Suprapubic skin (tissue), 4 donors: ENCODE results near the gene LRRC4C.

Source experiments
- EP300 ChIP-seq: sonication (generic); formaldehyde crosslinking; IDR thresholded peaks from one replicate; pipeline ENCODE4 v1.6.1; 2017; ENCODE audit warnings: antibody characterized with exemption
- POLR2A ChIP-seq, 2 donors: fragments of 450-650 bp; IDR thresholded peaks; one replicate each; pipeline ENCODE4 v1.6.1; 2017; ENCODE audit warnings: antibody characterized with exemption in 2 of 2, mild to moderate bottlenecking in 2 of 2, moderate library complexity in 2 of 2
- POLR2AphosphoS5 ChIP-seq, 3 donors: sonication (generic); formaldehyde crosslinking; IDR thresholded peaks; one replicate each; pipeline ENCODE4 v1.6.1; 2017; ENCODE audit warnings: antibody characterized with exemption in 3 of 3
- TF ChIP-seq, protein P1 (sequence below), 2 donors: fragments of 200-600 bp in 1 of 2; fragments of 450-650 bp in 1 of 2; sonication (generic) in 1 of 2; IDR thresholded peaks; one replicate each; pipeline ENCODE4 v1.5.1; 2016 to 2019; ENCODE audit warnings: antibody characterized with exemption in 2 of 2, mild to moderate bottlenecking in 1 of 2, moderate library complexity in 1 of 2

DNA sequence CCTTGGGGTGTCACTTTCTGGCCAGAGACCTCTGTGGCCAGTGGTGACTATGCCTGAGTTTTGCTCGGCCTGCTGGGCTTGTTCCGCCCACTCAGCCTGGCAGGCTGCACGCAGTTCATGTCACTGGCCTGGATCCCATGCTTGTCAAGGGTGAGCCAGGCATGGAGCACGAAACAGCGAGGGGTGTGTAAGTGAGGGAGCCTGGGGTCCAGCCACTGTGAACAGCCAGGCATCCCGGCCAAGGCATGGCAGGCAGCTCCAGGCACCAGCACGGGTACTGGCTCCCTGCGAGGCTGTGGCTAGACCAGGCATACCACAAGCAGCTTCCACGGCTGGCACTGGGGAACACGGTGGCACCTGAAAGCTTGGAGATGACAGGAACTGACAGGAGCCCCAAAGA, 214.3 kb downstream of the LRRC4C start:
- TF ChIP-seq, protein P1, sequence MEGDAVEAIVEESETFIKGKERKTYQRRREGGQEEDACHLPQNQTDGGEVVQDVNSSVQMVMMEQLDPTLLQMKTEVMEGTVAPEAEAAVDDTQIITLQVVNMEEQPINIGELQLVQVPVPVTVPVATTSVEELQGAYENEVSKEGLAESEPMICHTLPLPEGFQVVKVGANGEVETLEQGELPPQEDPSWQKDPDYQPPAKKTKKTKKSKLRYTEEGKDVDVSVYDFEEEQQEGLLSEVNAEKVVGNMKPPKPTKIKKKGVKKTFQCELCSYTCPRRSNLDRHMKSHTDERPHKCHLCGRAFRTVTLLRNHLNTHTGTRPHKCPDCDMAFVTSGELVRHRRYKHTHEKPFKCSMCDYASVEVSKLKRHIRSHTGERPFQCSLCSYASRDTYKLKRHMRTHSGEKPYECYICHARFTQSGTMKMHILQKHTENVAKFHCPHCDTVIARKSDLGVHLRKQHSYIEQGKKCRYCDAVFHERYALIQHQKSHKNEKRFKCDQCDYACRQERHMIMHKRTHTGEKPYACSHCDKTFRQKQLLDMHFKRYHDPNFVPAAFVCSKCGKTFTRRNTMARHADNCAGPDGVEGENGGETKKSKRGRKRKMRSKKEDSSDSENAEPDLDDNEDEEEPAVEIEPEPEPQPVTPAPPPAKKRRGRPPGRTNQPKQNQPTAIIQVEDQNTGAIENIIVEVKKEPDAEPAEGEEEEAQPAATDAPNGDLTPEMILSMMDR (IDR thresholded peaks at IDR 0.05): no peak
- TF ChIP-seq EP300: no peak
- no peak for TF ChIP-seq POLR2A (IDR thresholded peaks at IDR 0.05)
- TF ChIP-seq POLR2AphosphoS5 (IDR thresholded peaks at IDR 0.05): no peak
